Endometrium (tissue), 2 donors: ENCODE measurements around the gene PDE7B.
"Not testable (repeated sequence)": the region's sequence is repeated elsewhere in the genome, so short reads cannot be mapped to it uniquely, and the experiment has no call there.

Experiments used
- FAIRE-seq: peaks from 2 replicates; lab custom pipeline; 2012; peaks lifted over from hg19 to GRCh38; lab: Jason Lieb, UNC
- donor health status: control.
- donor health status: control.

The PDE7B gene

GRCh38 chr6:136073216-136073615 is 221.7 kb downstream of the PDE7B start:
- no peak for FAIRE-seq

DNA sequence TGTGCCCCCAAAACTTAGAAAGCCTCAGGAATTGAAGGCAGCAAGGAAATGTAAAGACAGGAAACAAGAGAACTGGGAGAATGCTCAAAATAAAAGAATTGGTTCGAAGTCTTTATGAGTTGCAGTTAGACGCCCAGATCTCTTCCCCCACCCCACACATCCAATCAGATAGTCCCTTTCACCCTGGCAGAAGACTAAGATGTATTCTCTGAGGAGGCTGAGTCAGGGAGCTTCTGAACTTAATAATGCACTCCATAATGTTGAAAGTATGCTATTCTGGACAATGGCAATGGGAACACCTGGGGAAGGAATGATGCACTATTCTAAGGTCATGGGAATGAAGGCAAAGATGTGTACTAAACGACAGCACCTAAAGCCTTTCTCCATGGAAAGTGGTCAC is 225.0 kb downstream of the PDE7B start:
- FAIRE-seq: no peak

GRCh38 chr6:136077834-136078576 is 226.5 kb downstream of the PDE7B start:
- FAIRE-seq: no peak

DNA sequence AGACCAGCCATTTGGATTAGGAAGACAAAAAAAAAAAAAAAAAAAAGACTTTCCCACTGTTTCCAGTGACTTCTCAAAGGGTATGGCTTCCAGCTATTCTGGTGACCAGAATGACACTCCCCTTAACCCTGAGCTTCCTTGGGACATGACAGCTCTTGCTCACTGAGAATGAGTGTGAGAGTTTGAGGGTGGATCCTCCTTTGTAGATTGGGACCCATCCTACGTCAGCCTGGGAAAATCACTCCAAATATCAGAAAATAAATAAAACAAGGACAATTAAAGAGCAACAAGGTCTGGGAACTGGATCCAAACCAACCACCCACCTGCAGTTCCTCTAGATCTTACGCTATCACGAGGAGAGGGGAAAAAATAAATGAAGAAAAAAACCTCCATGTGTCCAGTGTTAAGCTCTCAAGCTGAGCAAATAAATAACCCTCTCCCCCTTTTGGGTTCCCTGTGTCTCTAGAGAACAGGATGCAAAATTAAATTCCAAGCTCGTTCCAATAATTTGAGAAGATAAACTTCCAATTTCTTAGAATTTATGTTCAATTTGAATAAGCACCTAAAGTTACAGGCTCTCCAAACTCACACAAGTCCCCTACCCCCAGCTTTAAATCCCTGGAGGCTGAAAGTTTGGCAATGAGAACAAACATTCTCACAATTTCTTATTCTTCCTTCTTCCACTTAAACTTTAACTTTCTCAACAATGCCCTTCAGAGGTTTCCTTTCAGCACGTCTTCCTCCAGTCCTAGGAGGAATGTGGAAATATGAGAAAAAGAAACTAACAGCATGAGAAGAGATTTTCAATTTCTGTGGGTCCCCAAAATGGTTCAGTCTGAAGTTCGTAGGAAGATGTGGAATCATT is 228.4 kb downstream of the PDE7B start:
- FAIRE-seq: no peak

DNA sequence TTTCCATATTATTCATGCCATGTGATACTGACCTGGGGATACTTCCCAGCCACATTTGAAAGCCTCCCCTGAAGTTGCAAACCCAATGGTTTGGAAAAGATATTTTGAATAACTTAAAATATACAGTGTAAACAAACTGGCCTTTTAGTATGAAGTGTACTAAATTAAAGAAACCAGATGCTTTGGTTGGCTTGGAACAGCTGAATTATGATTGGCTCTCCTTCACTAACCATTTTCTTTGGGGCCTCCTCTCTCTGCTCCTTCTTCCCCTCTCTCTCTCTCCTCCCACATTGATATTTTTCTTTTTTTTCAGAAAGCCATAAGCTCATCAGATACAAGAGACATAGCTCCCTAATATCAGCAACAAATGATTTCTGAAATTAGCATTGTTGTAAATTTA is 232.0 kb downstream of the PDE7B start:
- peak; percentile 86 for FAIRE-seq

GRCh38 chr6:136084403-136084802 is 232.9 kb downstream of the PDE7B start:
- no peak for FAIRE-seq

DNA sequence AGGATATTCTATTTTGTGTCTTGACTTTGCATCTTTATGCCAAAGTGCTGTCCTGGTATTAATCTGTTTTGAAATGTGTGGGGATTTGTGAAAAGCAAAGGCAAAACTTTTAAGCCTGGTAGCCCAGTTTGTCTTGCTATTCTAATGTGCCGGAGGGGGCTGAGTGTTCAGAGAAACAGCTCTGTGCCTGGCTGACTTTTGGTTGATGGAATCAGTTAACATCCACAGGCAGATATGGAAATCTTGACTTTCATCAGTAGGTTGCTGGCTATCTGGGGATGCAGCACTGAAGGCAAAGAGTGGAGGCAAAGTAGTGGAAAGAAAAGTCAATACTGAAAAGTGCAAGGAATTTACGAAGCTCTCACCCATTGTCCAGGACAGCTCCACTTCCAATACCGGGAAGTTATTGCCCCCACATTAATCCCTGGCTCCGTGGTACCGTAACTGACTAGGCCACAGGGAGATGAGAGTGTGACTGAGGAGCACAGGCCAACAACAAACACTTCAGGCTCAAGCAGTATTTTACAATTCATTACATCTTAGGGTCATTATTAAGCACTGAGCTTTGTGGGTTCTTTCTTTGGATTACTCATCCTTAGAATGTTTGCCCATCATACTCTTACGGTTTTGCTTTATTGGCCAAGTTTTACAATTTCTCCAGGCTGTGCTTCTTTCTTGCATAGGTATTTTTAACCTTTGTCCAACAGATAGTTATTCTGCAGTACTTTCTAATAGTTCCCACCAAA is 234.0 kb downstream of the PDE7B start:
- FAIRE-seq: no peak

DNA sequence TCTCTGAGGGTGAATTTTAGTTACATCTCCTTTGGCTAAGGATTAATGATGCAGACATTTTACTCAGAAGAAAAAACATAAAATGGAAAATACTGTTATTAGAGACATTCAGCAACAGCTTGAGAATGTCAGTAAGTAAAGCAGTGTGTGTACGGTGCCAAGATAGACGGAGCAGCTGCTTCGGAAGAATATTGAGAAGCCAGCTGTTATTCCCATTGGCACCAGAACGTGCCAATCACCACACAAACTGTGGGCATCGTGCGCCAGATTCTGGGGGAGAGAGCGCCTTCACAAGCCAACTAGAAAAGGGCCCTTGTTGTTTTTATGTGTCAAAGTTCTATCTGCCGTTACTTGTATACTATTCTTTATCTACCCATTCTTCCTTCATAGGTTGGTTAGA is 235.2 kb downstream of the PDE7B start:
- FAIRE-seq: no peak

DNA sequence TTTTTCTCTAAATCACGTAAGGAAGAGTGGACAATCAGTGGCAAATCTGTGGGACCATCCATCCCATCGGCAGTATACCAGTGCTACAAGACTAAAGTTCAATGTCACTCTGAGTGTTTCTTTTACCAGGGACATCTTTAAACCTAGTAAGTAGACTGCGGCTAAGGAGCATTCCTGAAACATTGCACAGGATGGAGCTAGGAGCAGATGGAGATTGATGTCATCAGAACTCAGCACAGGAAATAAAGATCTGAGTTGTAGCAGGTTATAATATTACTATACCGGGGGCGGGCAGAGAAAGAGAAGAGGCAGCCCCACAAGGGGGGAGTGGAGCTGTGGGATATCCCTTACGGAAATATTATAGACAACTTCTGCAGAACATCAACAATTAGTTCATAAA is 236.5 kb downstream of the PDE7B start:
- FAIRE-seq: no peak

DNA sequence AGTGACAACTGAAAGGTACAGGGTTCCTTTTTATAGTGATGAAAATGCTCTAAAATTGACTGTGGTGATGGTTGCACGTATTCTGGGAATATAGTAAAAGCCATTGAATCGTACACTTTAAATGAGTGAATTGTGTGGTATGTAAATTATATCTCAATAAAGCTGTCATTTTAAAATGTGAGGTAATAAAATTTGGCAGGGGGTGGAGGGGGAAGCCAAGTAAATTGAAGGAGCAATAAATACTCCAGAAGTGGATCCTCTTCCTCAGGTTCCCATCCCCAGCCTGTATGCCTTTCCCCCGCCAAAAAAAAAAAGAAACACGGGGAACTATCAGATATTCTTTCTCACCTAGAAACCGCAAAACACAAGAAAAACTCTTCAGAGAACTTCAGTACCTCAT is 237.2 kb downstream of the PDE7B start:
- FAIRE-seq: no peak

DNA sequence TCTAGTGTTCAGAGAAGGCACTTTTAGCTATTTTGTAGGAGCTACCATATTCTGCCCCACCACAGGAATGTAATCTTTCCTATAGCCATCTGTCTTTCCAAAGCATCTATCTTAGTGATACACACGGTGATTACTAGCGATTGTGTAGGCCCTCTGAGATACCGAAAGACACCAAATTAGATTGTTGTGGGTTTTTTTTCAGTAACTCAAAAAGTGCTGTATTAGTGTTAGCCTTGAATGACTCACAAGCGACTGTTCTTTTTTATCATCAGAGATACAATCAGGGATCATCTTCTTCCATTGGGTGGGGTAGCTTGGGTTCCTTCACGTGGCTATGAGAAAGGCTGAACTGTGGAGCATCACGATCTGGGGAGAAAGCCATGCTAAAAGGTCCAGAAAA is 238.4 kb downstream of the PDE7B start:
- FAIRE-seq: no peak

DNA sequence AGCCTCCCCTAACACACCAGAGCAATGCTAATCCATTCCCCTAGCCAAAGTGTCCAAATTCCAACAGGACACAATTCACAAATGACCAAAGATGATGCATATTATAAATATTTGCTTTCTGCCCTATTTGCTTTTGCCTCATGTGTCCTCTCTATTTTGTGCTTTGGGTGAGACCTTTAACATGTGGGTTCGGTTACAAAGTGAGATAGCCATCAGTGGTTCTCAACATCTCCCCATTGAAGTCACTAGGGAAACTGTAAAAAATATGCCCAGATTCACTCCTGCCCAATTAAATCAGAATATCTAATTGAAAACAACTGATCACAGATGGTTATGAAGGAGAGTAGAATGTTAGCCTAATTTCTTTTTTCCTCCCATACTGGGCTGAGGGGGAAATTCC is 239.4 kb downstream of the PDE7B start:
- peak; percentile 29 for FAIRE-seq

DNA sequence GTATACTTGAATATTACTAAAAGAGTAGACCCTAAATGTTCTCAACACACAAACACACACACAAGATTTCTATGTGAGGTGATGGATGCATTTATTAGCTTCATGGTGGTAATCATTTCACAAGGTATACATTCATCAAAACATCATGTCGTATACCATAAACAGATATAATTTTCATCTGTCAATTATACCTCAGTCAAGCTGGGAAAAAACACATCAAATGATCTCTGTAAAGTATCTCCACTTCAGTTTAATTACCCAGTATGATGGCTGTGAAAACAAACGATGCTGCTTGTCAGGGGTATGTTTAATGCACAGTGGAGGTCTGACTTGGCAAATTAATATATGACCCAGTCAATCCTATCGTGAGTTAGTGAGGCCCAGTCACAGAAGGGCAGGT is 241.4 kb downstream of the PDE7B start:
- FAIRE-seq: no peak

- FAIRE-seq: no peak
Measured at GRCh38 chr6:136093835-136094234, 242.3 kb downstream of the PDE7B start.

GRCh38 chr6:136094812-136095211 is 243.3 kb downstream of the PDE7B start:
- FAIRE-seq: no peak

DNA sequence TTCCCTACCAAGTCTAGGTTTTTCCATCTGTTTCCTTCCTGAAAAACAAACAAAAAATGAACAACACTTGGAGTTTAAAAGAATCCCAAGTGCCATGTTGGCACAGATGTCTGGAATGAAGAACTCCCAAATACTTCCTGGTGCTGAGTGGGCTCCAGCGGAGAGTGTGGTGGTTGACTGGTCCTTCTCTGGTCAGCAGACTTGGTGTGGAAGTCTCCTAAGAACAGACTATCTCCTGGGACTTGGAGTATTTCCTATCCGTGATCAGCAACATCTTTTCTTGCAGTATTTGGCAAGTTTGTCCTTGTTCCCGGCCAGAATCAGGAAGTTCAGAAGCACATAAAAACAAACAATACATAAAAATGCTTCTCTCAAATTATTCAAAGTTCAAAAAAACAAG is 244.5 kb downstream of the PDE7B start:
- no peak for FAIRE-seq

GRCh38 chr6:136102991-136103688 is 251.6 kb downstream of the PDE7B start:
- no peak for FAIRE-seq

DNA sequence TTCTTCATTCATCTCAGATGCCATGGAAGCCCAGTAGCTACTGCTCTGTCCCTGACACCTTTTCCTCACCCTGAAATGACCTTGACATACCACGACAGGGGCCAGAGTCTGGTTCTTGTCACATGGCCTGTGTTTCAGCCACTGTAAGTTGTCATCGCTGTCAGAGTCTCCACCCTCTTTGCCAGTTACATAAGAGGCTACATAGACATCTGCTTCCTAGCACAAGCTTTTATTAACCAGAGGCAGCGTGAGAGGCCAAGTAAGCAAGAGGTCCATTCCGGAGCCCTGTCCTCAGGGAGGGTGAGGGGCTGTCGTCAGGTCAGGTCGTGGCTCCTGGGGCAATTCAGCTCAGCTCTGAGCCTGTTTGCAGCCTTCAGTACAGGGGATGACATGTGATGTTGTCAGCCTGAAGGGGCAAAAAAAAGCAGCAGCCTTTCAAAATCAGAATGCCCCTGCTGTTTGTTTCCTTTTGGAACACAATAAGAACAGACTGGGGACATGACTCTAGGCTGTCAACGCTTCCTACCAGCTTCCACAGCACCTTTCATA is 252.3 kb downstream of the PDE7B start:
- no peak for FAIRE-seq

DNA sequence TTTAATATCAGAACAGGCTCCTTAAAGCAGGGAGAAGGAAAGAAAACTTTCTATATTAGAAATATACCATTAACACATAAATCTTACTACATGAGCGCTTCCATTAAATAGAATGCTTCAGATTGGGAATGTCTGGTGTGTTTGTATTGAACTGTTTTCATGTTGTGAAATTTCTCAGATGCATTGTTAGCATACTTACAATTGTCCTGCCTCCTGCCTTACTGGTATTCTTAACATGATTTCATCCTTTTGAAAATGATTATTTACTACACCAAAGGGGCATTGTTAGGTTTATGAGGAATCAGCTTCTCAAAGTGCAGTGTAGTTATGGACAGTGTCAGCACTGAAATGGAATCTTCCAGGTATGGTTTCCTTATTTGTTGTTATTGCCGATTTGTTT is 253.1 kb downstream of the PDE7B start:
- FAIRE-seq: no peak

- FAIRE-seq: not testable (repeated sequence)
Measured at GRCh38 chr6:136105797-136106196, 254.3 kb downstream of the PDE7B start.

DNA sequence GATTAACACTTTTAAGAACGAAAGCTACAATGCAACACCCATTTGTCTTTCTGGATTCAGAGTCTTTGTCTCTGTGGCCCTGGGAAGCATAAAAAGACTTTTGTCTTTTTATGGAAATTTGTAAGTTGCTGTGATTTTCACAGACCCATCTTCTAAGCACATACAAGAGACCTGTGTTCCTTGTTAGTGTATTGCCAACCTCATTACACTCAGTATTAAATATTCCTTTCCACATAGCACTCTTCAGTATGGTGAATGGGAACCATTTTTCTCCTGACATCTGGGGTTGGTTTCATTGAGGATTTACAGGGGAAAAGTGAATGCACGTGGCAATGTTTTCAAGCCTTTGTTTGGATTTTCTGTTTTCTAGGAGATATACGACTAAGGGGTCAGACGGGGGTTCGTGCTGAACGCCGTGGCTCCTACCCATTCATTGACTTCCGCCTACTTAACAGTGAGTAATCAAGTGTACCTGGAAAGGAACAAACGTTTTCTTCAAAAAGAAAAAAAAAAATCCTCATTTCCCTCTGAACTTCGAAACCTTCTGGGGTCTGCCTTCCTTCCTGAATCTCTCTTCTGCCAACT is 257.0 kb downstream of the PDE7B start:
- no peak for FAIRE-seq

GRCh38 chr6:136111831-136112230 is 260.3 kb downstream of the PDE7B start:
- FAIRE-seq: no peak
